OCI-LY1 (cell line): Measurements from ENCODE around the gene RANBP10.

Source experiments
- H2AFZ ChIP-seq: fragments of 200-600 bp; sonication (generic), shearing (Covaris generic); 2 replicates; pipeline ENCODE4 v1.6.0; 2014; ENCODE audit warnings: antibody characterized with exemption, mild to moderate bottlenecking, low read length
- H3F3A ChIP-seq: fragments of 200-600 bp; sonication (generic), shearing (Covaris generic); 2 replicates; pipeline ENCODE4 v1.6.0; 2014; ENCODE audit warnings: mild to moderate bottlenecking, antibody characterized with exemption, low read length, moderate library complexity; ENCODE audit not compliant: insufficient read depth
- H3K27ac ChIP-seq: fragments of 200-600 bp; sonication (generic); 2 replicates; pipeline ENCODE4 v1.5.1; 2014; ENCODE audit warnings: low read length, mixed run types, mild to moderate bottlenecking, low read depth; ENCODE audit not compliant: poor library complexity, severe bottlenecking
- H3K27me3 ChIP-seq: fragments of 200-600 bp; sonication (generic); 2 replicates; pipeline ENCODE4 v1.6.0; 2014; ENCODE audit warnings: antibody characterized with exemption, mild to moderate bottlenecking, low read length, moderate library complexity; ENCODE audit not compliant: insufficient read depth
- H3K36me3 ChIP-seq: fragments of 200-600 bp; sonication (generic); 2 replicates; pipeline ENCODE4 v1.6.1; 2014; ENCODE audit warnings: mild to moderate bottlenecking, antibody characterized with exemption, low read length, moderate library complexity, mixed read lengths; ENCODE audit not compliant: insufficient read depth
- H3K4me1 ChIP-seq: fragments of 200-600 bp; sonication (generic); 2 replicates; pipeline ENCODE4 v1.5.1; 2014; ENCODE audit warnings: mild to moderate bottlenecking, low read length, moderate library complexity; ENCODE audit not compliant: insufficient read depth, severe bottlenecking
- H3K4me2 ChIP-seq: fragments of 200-600 bp; sonication (generic), shearing (Covaris generic); 2 replicates; pipeline ENCODE4 v1.6.1; 2014; ENCODE audit warnings: low read length
- H3K4me3 ChIP-seq: fragments of 200-600 bp; sonication (generic); 2 replicates; pipeline ENCODE4 v1.5.1; 2014; ENCODE audit warnings: low read length, low read depth, mild to moderate bottlenecking, mixed read lengths; ENCODE audit not compliant: poor library complexity, severe bottlenecking
- H3K79me2 ChIP-seq: fragments of 200-600 bp; shearing (Covaris generic); 2 replicates; pipeline ENCODE4 v1.6.1; 2016; ENCODE audit warnings: mixed run types, low read length, mixed read lengths; ENCODE audit not compliant: insufficient read depth
- H3K9ac ChIP-seq: fragments of 200-600 bp; sonication (generic), shearing (Covaris generic); 2 replicates; pipeline ENCODE4 v1.6.1; 2014; ENCODE audit warnings: mild to moderate bottlenecking, low read length, mixed read lengths
- H3K9me2 ChIP-seq: fragments of 200-600 bp; sonication (generic), shearing (Covaris generic); 2 replicates; pipeline ENCODE4 v1.6.1; 2014; ENCODE audit warnings: low read depth, mild to moderate bottlenecking, low read length, mixed read lengths
- H3K9me3 ChIP-seq: fragments of 200-600 bp; shearing (Covaris generic); 2 replicates; pipeline ENCODE4 v1.6.1; 2014; ENCODE audit warnings: low read length, mixed read lengths
- H4K20me1 ChIP-seq: fragments of 200-600 bp; sonication (generic), shearing (Covaris generic); 2 replicates; pipeline ENCODE4 v1.6.0; 2016; ENCODE audit warnings: mild to moderate bottlenecking, low read length; ENCODE audit not compliant: insufficient read depth
- CTCF ChIP-seq: fragments of 200-600 bp; sonication (generic), shearing (Covaris generic); IDR thresholded peaks from 2 replicates; pipeline ENCODE4 v1.5.1; 2017; ENCODE audit warnings: mild to moderate bottlenecking, antibody characterized with exemption, low read length, moderate library complexity, mixed read lengths
- EZH2 ChIP-seq: fragments of 200-600 bp; sonication (generic), shearing (Covaris generic); IDR thresholded peaks from 2 replicates; pipeline ENCODE4 v1.8.0; 2017; ENCODE audit warnings: borderline replicate concordance, mixed run types, mild to moderate bottlenecking, antibody characterized with exemption, low read length, moderate library complexity, mixed read lengths

The RANBP10 gene

GRCh38 chr16:67781565-67781921 is 24.8 kb downstream of the RANBP10 start:
- Histone ChIP-seq H3K36me3 (no peaks in the 10 kb centered on the region; the same call in 1 of the 2 replicates), H3K27me3 (no peaks in the 10 kb centered on the region), H4K20me1 (no peaks in the 10 kb centered on the region), H3K4me1 (peaks cover 14% of the 10 kb centered on the region), H3K4me2 (no peak overlapping the region), H3K27ac (peak overlapping the region; percentile 35), H2AFZ (no peak overlapping the region), H3K9me2 (no peaks in the 10 kb centered on the region), H3K9me3 (no peaks in the 10 kb centered on the region), H3F3A (no peaks in the 10 kb centered on the region), H3K4me3 (no peak overlapping the region), H3K79me2 (no peaks in the 10 kb centered on the region; the same call in 1 of the 2 replicates), H3K9ac (no peak overlapping the region)
- no peak for TF ChIP-seq CTCF
- no peak for TF ChIP-seq EZH2

- H3K9me2 ChIP-seq: no peaks in the 10 kb centered on the region
- no peaks in the 10 kb centered on the region for H3F3A ChIP-seq
- no peaks in the 10 kb centered on the region for H3K9me3 ChIP-seq
- H3K4me1 ChIP-seq: peaks cover 12% of the 10 kb centered on the region
- H3K4me2 ChIP-seq: no peak overlapping the region
- H3K4me3 ChIP-seq: no peak overlapping the region
- H4K20me1 ChIP-seq: no peaks in the 10 kb centered on the region
- no peak overlapping the region for H3K9ac ChIP-seq
- no peaks in the 10 kb centered on the region; the same call in 1 of the 2 replicates for H3K79me2 ChIP-seq
- H2AFZ ChIP-seq: no peak overlapping the region
- TF ChIP-seq EZH2: no peak
- TF ChIP-seq CTCF: no peak
- H3K27ac ChIP-seq: peak overlapping the region; percentile 35
- no peaks in the 10 kb centered on the region; the same call in 1 of the 2 replicates for H3K36me3 ChIP-seq
- no peaks in the 10 kb centered on the region for H3K27me3 ChIP-seq
Measured at GRCh38 chr16:67780847-67781564, 25.4 kb downstream of the RANBP10 start.

GRCh38 chr16:67779256-67780014 is 26.9 kb downstream of the RANBP10 start:
- H3K9ac ChIP-seq: no peak overlapping the region
- H3K4me1 ChIP-seq: peaks cover 12% of the 10 kb centered on the region
- H4K20me1 ChIP-seq: no peaks in the 10 kb centered on the region
- no peak for TF ChIP-seq CTCF
- no peak overlapping the region for H2AFZ ChIP-seq
- H3K4me2 ChIP-seq: no peak overlapping the region
- H3K79me2 ChIP-seq: no peaks in the 10 kb centered on the region; the same call in 1 of the 2 replicates
- H3K27ac ChIP-seq: no peak overlapping the region
- peaks cover 1% of the 10 kb centered on the region; the same call in 1 of the 2 replicates for H3K36me3 ChIP-seq
- no peak overlapping the region for H3K4me3 ChIP-seq
- no peaks in the 10 kb centered on the region for H3K9me2 ChIP-seq
- H3K9me3 ChIP-seq: no peaks in the 10 kb centered on the region
- H3K27me3 ChIP-seq: no peaks in the 10 kb centered on the region
- no peaks in the 10 kb centered on the region for H3F3A ChIP-seq
